ENCODE data around the gene ATP2B2. TPM values are rescaled to one million over a fixed set of nuclear protein-coding genes. Genes with fewer than 3 reads are reported as not detected.

The ATP2B2 gene
- total RNA-seq, 1 experiment from 2014 or later, result not detected

DNA sequence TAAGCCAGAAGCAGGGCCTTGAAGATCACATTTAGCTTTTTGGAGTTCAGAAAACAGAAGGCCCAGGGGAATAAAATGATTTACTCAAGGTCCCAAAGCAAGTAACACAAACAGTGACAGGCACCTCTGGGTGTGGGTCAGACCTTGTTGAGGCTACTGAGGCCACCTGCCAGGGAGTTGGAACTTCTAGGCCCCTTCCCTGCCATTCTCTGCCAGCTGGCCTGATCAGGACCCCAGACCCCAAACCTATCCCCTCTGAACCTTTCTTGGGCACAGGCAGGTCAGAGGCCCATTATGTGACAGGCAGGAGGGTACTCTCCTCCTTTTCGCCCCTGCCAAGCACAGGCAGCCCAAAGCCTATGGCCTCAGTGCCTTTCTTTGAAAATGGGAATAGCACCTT, 49.4 kb upstream of the ATP2B2 start:
- Histone ChIP-seq H3K4me3 (replicated peaks in 1 of 2; ENCODE audit: low read depth in 1 of 2, low read length in 2 of 2) (no peak overlapping the region), H3K9ac (ENCODE audit: low read length) (no peak overlapping the region), H3K4me1 (ENCODE audit: control insufficient read depth in 1 of 2, insufficient read depth in 2 of 2, low read length in 2 of 2) (peaks cover 19 to 38% of the 10 kb centered on the region in 2 experiments; a peak in 3 of 4 replicates), H3K27me3 (ENCODE audit: insufficient read depth, low read length) (no peaks in the 10 kb centered on the region; the same call in 1 of the 2 replicates), H3K4me2 (ENCODE audit: low read length) (no peak overlapping the region), H3K9me2 (ENCODE audit: insufficient read depth) (no peaks in the 10 kb centered on the region), H3K9me3 (ENCODE audit: control insufficient read depth in 1 of 2, insufficient read depth in 1 of 2, low read depth in 1 of 2, low read length in 2 of 2) (no peaks in the 10 kb centered on the region), H2AFZ (ENCODE audit: low read depth, low read length, poor library complexity, severe bottlenecking) (no peak overlapping the region), H4K20me1 (ENCODE audit: insufficient read depth) (no peaks in the 10 kb centered on the region), H3K79me2 (ENCODE audit: insufficient read depth, low read length) (no peaks in the 10 kb centered on the region), H3K27ac (ENCODE audit: low read depth, low read length) (no peak overlapping the region), H3K36me3 (ENCODE audit: control insufficient read depth in 1 of 2, insufficient read depth in 2 of 2, low read length in 2 of 2) (no peaks in the 10 kb centered on the region)
- no TSS peak for BruUV-seq (replicated peaks)
- no peak for DNase-seq (ENCODE audit: low read depth, low spot score)
- CTCF ChIA-PET, result interaction anchor here (0.6 kb wide), 1 partner anchor 289 kb away, joined by 3 read pairs; no protein-coding TSS in a partner anchor
- RAD21 ChIA-PET (ENCODE audit: low non-redundant PET in 1 of 2, low total read pairs in 2 of 2, uncharacterized antibody in 2 of 2, unreplicated experiment in 2 of 2), result no interaction called here
- TF ChIP-seq CTCF (IDR thresholded peaks at IDR 0.05 in 2 of 3, conservative IDR thresholded peaks at IDR 0.05 in 1 of 3; ENCODE audit: borderline replicate concordance in 1 of 3, insufficient read depth in 1 of 3, low read depth in 2 of 3, low read length in 2 of 3), result no peak
- no peak for TF ChIP-seq RAD21 (IDR thresholded peaks at IDR 0.05; ENCODE audit: low read depth)
- TF ChIP-seq, protein P1, sequence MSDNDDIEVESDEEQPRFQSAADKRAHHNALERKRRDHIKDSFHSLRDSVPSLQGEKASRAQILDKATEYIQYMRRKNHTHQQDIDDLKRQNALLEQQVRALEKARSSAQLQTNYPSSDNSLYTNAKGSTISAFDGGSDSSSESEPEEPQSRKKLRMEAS (IDR thresholded peaks at IDR 0.05), result no peak
- no peak for ATAC-seq
- intact Hi-C loops (cut with micrococcal nuclease), result no loop called here
- POLR2A ChIA-PET, result no interaction called here

DNA sequence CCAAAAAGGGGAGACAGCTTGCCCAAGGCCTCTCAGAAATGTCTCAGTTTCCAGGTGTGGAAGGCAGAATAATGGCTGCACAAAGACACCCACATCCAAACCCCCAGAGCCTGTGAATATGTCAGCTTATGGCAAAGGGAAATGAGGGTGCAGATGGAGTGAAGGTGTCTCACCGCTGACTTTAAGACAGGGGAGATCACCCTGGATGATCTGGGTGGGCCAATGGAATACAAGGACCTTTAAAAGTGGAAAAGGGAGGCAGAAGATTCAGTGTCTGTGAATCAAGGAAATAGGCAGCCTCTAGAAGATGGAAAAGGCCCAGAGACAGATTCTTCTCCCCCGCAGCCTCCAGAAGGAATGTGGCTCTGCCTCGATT, 48.8 kb upstream of the ATP2B2 start:
- peaks cover 19 to 41% of the 10 kb centered on the region in 2 experiments; a peak in 3 of 4 replicates for H3K4me1 ChIP-seq (ENCODE audit: control insufficient read depth in 1 of 2, insufficient read depth in 2 of 2, low read length in 2 of 2)
- CTCF ChIA-PET, result interaction anchor here (0.6 kb wide), 1 partner anchor 289 kb away, joined by 3 read pairs; no protein-coding TSS in a partner anchor
- POLR2A ChIA-PET, result no interaction called here
- no peaks in the 10 kb centered on the region for H3K79me2 ChIP-seq (ENCODE audit: insufficient read depth, low read length)
- H3K27me3 ChIP-seq (ENCODE audit: insufficient read depth, low read length), result no peaks in the 10 kb centered on the region; the same call in 1 of the 2 replicates
- H3K36me3 ChIP-seq (ENCODE audit: control insufficient read depth in 1 of 2, insufficient read depth in 2 of 2, low read length in 2 of 2), result no peaks in the 10 kb centered on the region
- no peak overlapping the region for H3K4me2 ChIP-seq (ENCODE audit: low read length)
- TF ChIP-seq FOSL1 (IDR thresholded peaks at IDR 0.05; ENCODE audit: low read depth), result no peak
- no peak for TF ChIP-seq TCF7L2 (IDR thresholded peaks at IDR 0.05; ENCODE audit: borderline replicate concordance, extremely low read depth, insufficient read depth, insufficient read length)
- no peak overlapping the region for H3K27ac ChIP-seq (ENCODE audit: low read depth, low read length)
- no peak for ATAC-seq
- RAD21 ChIA-PET (ENCODE audit: low non-redundant PET in 1 of 2, low total read pairs in 2 of 2, uncharacterized antibody in 2 of 2, unreplicated experiment in 2 of 2), result no interaction called here
- no peak overlapping the region for H2AFZ ChIP-seq (ENCODE audit: low read depth, low read length, poor library complexity, severe bottlenecking)
- no TSS peak for BruUV-seq (replicated peaks)
- no peaks in the 10 kb centered on the region for H3K9me2 ChIP-seq (ENCODE audit: insufficient read depth)
- H3K9ac ChIP-seq (ENCODE audit: low read length), result no peak overlapping the region
- H3K4me3 ChIP-seq (replicated peaks in 1 of 2; ENCODE audit: low read depth in 1 of 2, low read length in 2 of 2), result no peak overlapping the region
- intact Hi-C loops (cut with micrococcal nuclease), result no loop called here
- H3K9me3 ChIP-seq (ENCODE audit: control insufficient read depth in 1 of 2, insufficient read depth in 1 of 2, low read depth in 1 of 2, low read length in 2 of 2), result no peaks in the 10 kb centered on the region
- no peaks in the 10 kb centered on the region for H4K20me1 ChIP-seq (ENCODE audit: insufficient read depth)
- no peak for DNase-seq (ENCODE audit: low read depth, low spot score)

All from HCT116 (cell line).